ENCODE measurements around the gene EYA2.

DNA sequence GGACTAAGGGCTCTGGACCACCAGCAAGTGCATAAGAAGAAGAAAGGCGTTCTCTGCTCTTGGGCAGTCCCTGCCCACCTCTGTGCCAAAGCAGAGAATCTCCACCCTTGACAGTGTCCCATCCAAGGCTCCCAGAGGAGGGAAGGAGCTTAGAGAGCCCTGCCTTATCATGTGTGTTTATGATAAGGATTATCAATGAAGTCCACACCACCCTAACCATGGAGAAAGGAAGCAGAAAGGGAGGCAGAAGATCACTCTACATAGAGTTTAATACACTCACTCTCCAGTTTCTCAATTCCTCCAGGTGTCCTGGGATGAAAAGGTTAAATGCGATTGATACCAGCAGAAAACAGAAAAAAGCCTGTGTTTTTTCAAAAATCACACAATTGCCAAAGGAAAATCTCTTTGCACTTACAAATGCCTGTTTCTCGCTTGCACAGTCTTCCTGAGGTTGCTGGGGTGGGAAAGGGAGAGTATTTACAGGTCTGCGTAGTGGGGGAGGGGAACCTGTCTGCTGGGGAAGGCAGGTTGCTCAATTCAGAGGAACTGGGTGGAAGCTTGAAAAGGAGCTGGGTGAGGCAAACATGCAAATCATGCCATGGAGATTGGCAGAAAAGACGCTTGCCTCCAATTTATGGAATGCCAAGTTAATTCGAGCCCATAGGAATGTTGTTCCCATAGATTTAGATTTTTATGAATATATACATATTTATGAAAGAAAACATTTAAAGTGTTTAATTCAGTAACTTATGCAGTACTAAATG, 104.0 kb downstream of the EYA2 start:
- TF ChIP-seq, protein P1, sequence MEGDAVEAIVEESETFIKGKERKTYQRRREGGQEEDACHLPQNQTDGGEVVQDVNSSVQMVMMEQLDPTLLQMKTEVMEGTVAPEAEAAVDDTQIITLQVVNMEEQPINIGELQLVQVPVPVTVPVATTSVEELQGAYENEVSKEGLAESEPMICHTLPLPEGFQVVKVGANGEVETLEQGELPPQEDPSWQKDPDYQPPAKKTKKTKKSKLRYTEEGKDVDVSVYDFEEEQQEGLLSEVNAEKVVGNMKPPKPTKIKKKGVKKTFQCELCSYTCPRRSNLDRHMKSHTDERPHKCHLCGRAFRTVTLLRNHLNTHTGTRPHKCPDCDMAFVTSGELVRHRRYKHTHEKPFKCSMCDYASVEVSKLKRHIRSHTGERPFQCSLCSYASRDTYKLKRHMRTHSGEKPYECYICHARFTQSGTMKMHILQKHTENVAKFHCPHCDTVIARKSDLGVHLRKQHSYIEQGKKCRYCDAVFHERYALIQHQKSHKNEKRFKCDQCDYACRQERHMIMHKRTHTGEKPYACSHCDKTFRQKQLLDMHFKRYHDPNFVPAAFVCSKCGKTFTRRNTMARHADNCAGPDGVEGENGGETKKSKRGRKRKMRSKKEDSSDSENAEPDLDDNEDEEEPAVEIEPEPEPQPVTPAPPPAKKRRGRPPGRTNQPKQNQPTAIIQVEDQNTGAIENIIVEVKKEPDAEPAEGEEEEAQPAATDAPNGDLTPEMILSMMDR (IDR thresholded peaks at IDR 0.05), result no peak
- no peak for TF ChIP-seq POLR2A (IDR thresholded peaks at IDR 0.05)
